PC-9 (cell line): ENCODE measurements around the gene PTEN. TPM values are rescaled to one million over a fixed set of nuclear protein-coding genes. Genes with fewer than 3 reads are reported as not detected.
"Not testable (repeated sequence)": the region's sequence is repeated elsewhere in the genome, so short reads cannot be mapped to it uniquely, and the experiment has no call there.

Source experiments
- BruUV-seq: library from RNA; stranded (reverse); fragments of 400-500 nt; replicated peaks from 2 replicates; lab custom pipeline; 2021; lab: Mats Ljungman, UMichigan
- CTCF ChIA-PET: fragments of 300-600 bp; sonication (Branson Sonifier 250); formaldehyde crosslinking; loops from one replicate; lab custom pipeline; 2022; ENCODE audit warnings: antibody characterized with exemption; lab: Charles Lee
- POLR2A ChIA-PET: fragments of 300-600 bp; sonication (Branson Sonifier 250); formaldehyde crosslinking; loops from one replicate; lab custom pipeline; 2022; ENCODE audit warnings: antibody characterized with exemption; ENCODE audit not compliant: unreplicated experiment; lab: Charles Lee
- DNase-seq, 2 experiments: peaks; one replicate each; pipeline versions ENCODE4 v3.0.0 to v3.0.0-alpha.2; 2015 to 2022; ENCODE audit warnings: mixed read lengths in 1 of 2
- H2AFZ ChIP-seq: fragments of 200-600 bp; sonication (generic); 2 replicates; pipeline ENCODE4 v1.8.1; 2017; ENCODE audit warnings: antibody characterized with exemption
- H3F3A ChIP-seq: fragments of 200-600 bp; sonication (generic); 2 replicates; pipeline ENCODE4 v1.8.1; 2017; ENCODE audit warnings: antibody characterized with exemption, mild to moderate bottlenecking, low read depth; ENCODE audit not compliant: insufficient read depth
- H3K27ac ChIP-seq: fragments of 200-600 bp; sonication (generic); 2 replicates; pipeline ENCODE4 v1.6.1; 2016; ENCODE audit warnings: mixed run types
- H3K27me3 ChIP-seq: fragments of 200-600 bp; sonication (generic); 2 replicates; pipeline ENCODE4 v1.6.1; 2016; ENCODE audit warnings: low read depth, mixed run types; ENCODE audit not compliant: insufficient read depth
- H3K36me3 ChIP-seq: fragments of 200-600 bp; sonication (generic); 2 replicates; pipeline ENCODE4 v1.6.1; 2016; ENCODE audit warnings: low read depth, mixed run types
- H3K4me1 ChIP-seq: fragments of 200-600 bp; sonication (generic); replicated peaks from 2 replicates; pipeline ENCODE4 v1.6.1; 2016; ENCODE audit warnings: mixed run types; ENCODE audit not compliant: insufficient read depth
- H3K4me2 ChIP-seq: fragments of 200-600 bp; sonication (generic); 2 replicates; pipeline ENCODE4 v1.6.1; 2017; ENCODE audit warnings: mixed run types
- H3K4me3 ChIP-seq: fragments of 200-600 bp; sonication (generic); 2 replicates; pipeline ENCODE4 v1.6.1; 2016; ENCODE audit warnings: mixed run types
- H3K79me2 ChIP-seq: fragments of 200-600 bp; sonication (generic); 2 replicates; pipeline ENCODE4 v1.6.1; 2017; ENCODE audit warnings: low read depth, mixed run types
- H3K9me2 ChIP-seq: fragments of 200-600 bp; sonication (generic); 2 replicates; pipeline ENCODE4 v1.8.1; 2017; ENCODE audit warnings: mild to moderate bottlenecking; ENCODE audit not compliant: insufficient read depth
- H3K9me3 ChIP-seq: fragments of 200-600 bp; sonication (generic); 2 replicates; pipeline ENCODE4 v1.8.1; 2016; ENCODE audit warnings: low read depth; ENCODE audit not compliant: insufficient read depth
- H4K20me1 ChIP-seq: fragments of 200-600 bp; sonication (generic); 2 replicates; pipeline ENCODE4 v1.8.1; 2017; ENCODE audit not compliant: insufficient read depth
- EZH2 ChIP-seq: fragments of 200-600 bp; sonication (generic); IDR thresholded peaks from 2 replicates; pipeline ENCODE4 v1.8.0; 2017; ENCODE audit warnings: antibody characterized with exemption, low read depth
- intact Hi-C: fragments of 100-400 bp; cut with micrococcal nuclease; formaldehyde crosslinking; loops from one replicate; pipeline ENCODE4 v1.10.0; 2022; ENCODE audit not compliant: unreplicated experiment
- total RNA-seq: library from RNA; stranded (reverse); gene quantifications from 2 replicates; pipeline ENCODE4 v1.2.3, GENCODE V29; 2021
- TF ChIP-seq, protein P1 (sequence below): fragments of 200-600 bp; sonication (generic); conservative IDR thresholded peaks from 2 replicates; pipeline ENCODE4 v1.6.1; 2017; ENCODE audit warnings: mixed run types, antibody characterized with exemption, mild to moderate bottlenecking, moderate library complexity

PTEN gene
- total RNA-seq, 1 experiment from 2014 or later = 44.9 TPM

GRCh38 chr10:87852089-87852488 is 11.3 kb upstream of the PTEN start:
- POLR2A ChIA-PET = no interaction called here
- H3K9me2 ChIP-seq = no peaks in the 10 kb centered on the region
- DNase-seq = no peak
- no peak overlapping the region for H3K4me2 ChIP-seq
- no peak overlapping the region for H3K4me3 ChIP-seq
- H3K36me3 ChIP-seq = no peaks in the 10 kb centered on the region
- no peak for TF ChIP-seq EZH2
- TF ChIP-seq, protein P1, sequence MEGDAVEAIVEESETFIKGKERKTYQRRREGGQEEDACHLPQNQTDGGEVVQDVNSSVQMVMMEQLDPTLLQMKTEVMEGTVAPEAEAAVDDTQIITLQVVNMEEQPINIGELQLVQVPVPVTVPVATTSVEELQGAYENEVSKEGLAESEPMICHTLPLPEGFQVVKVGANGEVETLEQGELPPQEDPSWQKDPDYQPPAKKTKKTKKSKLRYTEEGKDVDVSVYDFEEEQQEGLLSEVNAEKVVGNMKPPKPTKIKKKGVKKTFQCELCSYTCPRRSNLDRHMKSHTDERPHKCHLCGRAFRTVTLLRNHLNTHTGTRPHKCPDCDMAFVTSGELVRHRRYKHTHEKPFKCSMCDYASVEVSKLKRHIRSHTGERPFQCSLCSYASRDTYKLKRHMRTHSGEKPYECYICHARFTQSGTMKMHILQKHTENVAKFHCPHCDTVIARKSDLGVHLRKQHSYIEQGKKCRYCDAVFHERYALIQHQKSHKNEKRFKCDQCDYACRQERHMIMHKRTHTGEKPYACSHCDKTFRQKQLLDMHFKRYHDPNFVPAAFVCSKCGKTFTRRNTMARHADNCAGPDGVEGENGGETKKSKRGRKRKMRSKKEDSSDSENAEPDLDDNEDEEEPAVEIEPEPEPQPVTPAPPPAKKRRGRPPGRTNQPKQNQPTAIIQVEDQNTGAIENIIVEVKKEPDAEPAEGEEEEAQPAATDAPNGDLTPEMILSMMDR = no peak
- intact Hi-C loops = no loop called here
- no peaks in the 10 kb centered on the region for H4K20me1 ChIP-seq
- no peaks in the 10 kb centered on the region for H3K27me3 ChIP-seq
- H3K9me3 ChIP-seq = no peaks in the 10 kb centered on the region
- no peaks in the 10 kb centered on the region for H3K79me2 ChIP-seq
- H2AFZ ChIP-seq = no peak overlapping the region
- no peak overlapping the region for H3K27ac ChIP-seq
- no peaks in the 10 kb centered on the region for H3K4me1 ChIP-seq
- CTCF ChIA-PET = no interaction called here
- BruUV-seq = no TSS peak
- no peaks in the 10 kb centered on the region for H3F3A ChIP-seq

DNA sequence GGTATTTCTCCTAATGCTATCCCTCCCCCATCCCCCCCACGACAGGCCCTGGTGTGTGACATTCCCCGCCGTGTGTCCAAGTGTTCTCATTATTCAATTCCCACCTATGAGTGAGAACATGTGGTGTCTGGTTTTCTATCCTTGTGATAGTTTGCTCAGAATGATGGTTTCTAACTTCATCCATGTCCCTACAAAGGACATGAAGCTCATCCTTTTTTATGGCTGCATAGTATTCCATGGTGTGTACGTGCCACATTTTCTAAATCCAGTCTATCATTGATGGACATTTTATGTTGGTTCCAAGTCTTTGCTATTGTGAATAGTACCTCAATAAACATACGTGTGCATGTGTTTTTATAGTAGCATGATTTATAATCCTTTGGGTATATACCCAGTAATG is 8.2 kb upstream of the PTEN start:
- H3K4me1 ChIP-seq, intact Hi-C loops, POLR2A ChIA-PET, H3K9me2 ChIP-seq, H3K9me3 ChIP-seq, H2AFZ ChIP-seq, H3F3A ChIP-seq, H3K4me2 ChIP-seq, H3K79me2 ChIP-seq, H4K20me1 ChIP-seq, H3K27ac ChIP-seq, H3K36me3 ChIP-seq, H3K27me3 ChIP-seq, BruUV-seq, DNase-seq, H3K4me3 ChIP-seq: not testable (repeated sequence)
- CTCF ChIA-PET = interaction anchor here (0.7 kb wide), 1 partner anchor 710 kb away, joined by 4 read pairs; no protein-coding TSS in a partner anchor

- CTCF ChIA-PET, H3K9me2 ChIP-seq, H3K36me3 ChIP-seq, H3K4me1 ChIP-seq, DNase-seq, BruUV-seq, H3K79me2 ChIP-seq, H4K20me1 ChIP-seq, H3K9me3 ChIP-seq, POLR2A ChIA-PET, H3K4me2 ChIP-seq, H3K27ac ChIP-seq, H3K4me3 ChIP-seq, H3F3A ChIP-seq, H3K27me3 ChIP-seq, intact Hi-C loops, H2AFZ ChIP-seq: not testable (repeated sequence)
Measured at GRCh38 chr10:87855665-87856064, 7.8 kb upstream of the PTEN start.

DNA sequence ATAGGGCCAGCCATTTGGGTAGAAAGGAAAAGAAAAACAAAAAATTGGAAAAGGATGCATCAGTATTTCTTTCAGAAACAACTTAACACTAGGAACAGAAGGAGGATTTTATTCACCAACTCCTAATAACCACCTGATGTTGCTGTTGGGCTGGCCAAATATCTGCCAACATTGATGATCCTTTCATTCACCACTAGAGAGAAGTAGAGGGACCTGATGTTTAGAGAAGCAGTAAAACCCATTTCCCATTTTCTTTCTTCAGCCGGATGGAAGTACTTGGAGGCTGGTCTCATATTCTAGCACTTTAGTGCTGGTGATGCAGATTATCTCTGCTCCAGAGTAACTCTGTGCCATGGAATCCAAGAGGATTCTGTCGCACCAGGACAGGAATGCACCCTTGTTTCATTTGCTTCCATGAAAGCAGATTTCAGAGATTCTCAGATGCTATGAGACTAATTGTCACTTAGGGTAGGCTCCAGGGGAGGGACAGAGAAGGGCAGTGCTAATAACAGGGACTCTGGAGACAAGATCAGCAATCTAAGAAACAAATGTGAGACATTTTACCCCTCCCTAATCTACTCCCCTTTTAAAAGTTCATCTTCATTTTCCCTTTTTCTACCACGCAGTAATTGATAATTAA is 3.1 kb upstream of the PTEN start:
- Histone ChIP-seq H2AFZ (no peak overlapping the region), H3K27ac (no peak overlapping the region), H4K20me1 (peaks cover 2% of the 10 kb centered on the region; the same call in 1 of the 2 replicates), H3K4me2 (peak overlapping the region; percentile 86), H3K36me3 (no peaks in the 10 kb centered on the region), H3K27me3 (no peaks in the 10 kb centered on the region), H3K79me2 (peaks cover 12% of the 10 kb centered on the region), H3K4me3 (no peak overlapping the region), H3K9me2 (no peaks in the 10 kb centered on the region), H3F3A (peaks cover 14% of the 10 kb centered on the region), H3K4me1 (peaks cover 14% of the 10 kb centered on the region), H3K9me3 (no peaks in the 10 kb centered on the region)
- TF ChIP-seq, protein P1 = peak; percentile 43; the same call in 1 of the 2 replicates
- TF ChIP-seq EZH2 = no peak
- POLR2A ChIA-PET = no interaction called here
- BruUV-seq = no TSS peak
- CTCF ChIA-PET = interaction anchor here (1.2 kb wide), 1 partner anchor 457 kb away, joined by 3 read pairs; no protein-coding TSS in a partner anchor
- intact Hi-C loops = loop anchor here (5.0 to 10.0 kb wide), 3 partner anchors 43 to 395 kb away; partner anchors contain the start of gene ATAD1
- peak in 1 of 2 experiments; percentile 47 for DNase-seq
